Renal cortical epithelial cell (primary cell): ENCODE results near the gene RETREG1. TPM values are rescaled to one million over a fixed set of nuclear protein-coding genes. Genes with fewer than 3 reads are reported as not detected.
"Not testable (repeated sequence)": the region's sequence is repeated elsewhere in the genome, so short reads cannot be mapped to it uniquely, and the experiment has no call there.

Experiments used
- DNase-seq: peaks from one replicate; pipeline ENCODE4 v3.0.0-alpha.2; 2011; ENCODE audit warnings: low read depth
- total RNA-seq: library from RNA; depleted of rRNA; stranded (reverse); fragments of >200 nt; gene quantifications from 2 replicates; pipeline ENCODE4 v1.2.3, GENCODE V29; 2014

The RETREG1 gene
- total RNA-seq, 1 donor from 2014 or later, result 123 TPM

GRCh38 chr5:16456103-16456832 lies 160.5 kb downstream of the RETREG1 start:
- peak; percentile 76 for DNase-seq

- no peak for DNase-seq
Measured at GRCh38 chr5:16455668-16456067, 161.1 kb downstream of the RETREG1 start.

- DNase-seq, result no peak
Measured at GRCh38 chr5:16454686-16455085, 162.1 kb downstream of the RETREG1 start.

GRCh38 chr5:16453609-16454008 lies 163.2 kb downstream of the RETREG1 start:
- no peak for DNase-seq

GRCh38 chr5:16450163-16450562 lies 166.6 kb downstream of the RETREG1 start:
- DNase-seq, result no peak

- DNase-seq, result no peak
Measured at GRCh38 chr5:16446993-16447392, 169.8 kb downstream of the RETREG1 start.

- DNase-seq, result peak; percentile 26
Measured at GRCh38 chr5:16437977-16438376, 178.8 kb downstream of the RETREG1 start.

GRCh38 chr5:16436065-16436682 lies 180.6 kb downstream of the RETREG1 start:
- DNase-seq, result not testable (repeated sequence)

- no peak for DNase-seq
Measured at GRCh38 chr5:16431490-16431889, 185.3 kb downstream of the RETREG1 start.

- DNase-seq, result no peak
Measured at GRCh38 chr5:16430349-16431089, 186.3 kb downstream of the RETREG1 start.

GRCh38 chr5:16428359-16428758 lies 188.4 kb downstream of the RETREG1 start:
- no peak for DNase-seq

- peak; percentile 18 for DNase-seq
Measured at GRCh38 chr5:16427587-16427986, 189.2 kb downstream of the RETREG1 start.

Other genes with a start within 250 kb of the RETREG1 start
- gene ZNF622, start 151.2 kb downstream of the RETREG1 start, total RNA-seq, result 53.3 and 98.3 TPM in 2 replicates